Measurements from ENCODE around the gene SFXN4. TPM values are rescaled to one million over a fixed set of nuclear protein-coding genes. Genes with fewer than 3 reads are reported as not detected.

SFXN4 gene
- total and polyA plus RNA-seq, 9 of the 15 experiments (the other 6 are each of a cell fraction or from before 2014, with no cell fraction given), result 40.1 to 97.8 (median 54.5) TPM

- TF ChIP-seq GTF3C2 (IDR thresholded peaks at IDR 0.05; ENCODE audit: borderline replicate concordance, extremely low read depth, insufficient read length) (no peak), RAD51 (IDR thresholded peaks at IDR 0.05; ENCODE audit: borderline replicate concordance, low read depth) (peak; percentile 34; the same call in 1 of the 2 replicates), SMAD1 (IDR thresholded peaks at IDR 0.05; ENCODE audit: low read depth, low read length, partially characterized antibody) (no peak), ZNF24 (IDR thresholded peaks at IDR 0.05) (no peak), USF2 (CRISPR knock-in tag; IDR thresholded peaks at IDR 0.05) (peak; percentile 24; the same call in 1 of the 2 replicates), CTCFL (IDR thresholded peaks at IDR 0.05; ENCODE audit: borderline replicate concordance, insufficient read depth, low read depth, low read length, poor library complexity, severe bottlenecking) (peak; percentile 18), HDAC6 (IDR thresholded peaks at IDR 0.05; ENCODE audit: low read depth, low read length) (no peak), ZC3H8 (IDR thresholded peaks at IDR 0.05) (no peak), ZBTB7A (IDR thresholded peaks at IDR 0.05; ENCODE audit: borderline replicate concordance, control insufficient read depth, low read depth, low read length) (peak; percentile 70; the same call in 1 of the 2 replicates), HSF4 (CRISPR knock-in tag; IDR thresholded peaks at IDR 0.05; ENCODE audit: borderline replicate concordance) (no peak), PRDM10 (IDR thresholded peaks at IDR 0.05; ENCODE audit: partially characterized antibody) (no peak), PTTG1 (tag; IDR thresholded peaks at IDR 0.05; ENCODE audit: low read depth) (no peak), FOXO4 (CRISPR knock-in tag; IDR thresholded peaks at IDR 0.05) (no peak), SNRNP70 (optimal IDR thresholded peaks at IDR 0.05; ENCODE audit: low read depth, low read length) (no peak), ZNF444 (CRISPR knock-in tag; IDR thresholded peaks at IDR 0.05) (no peak)
Measured at GRCh38 chr10:119178372-119179119, 13.0 kb upstream of the SFXN4 start, which contains the start of gene PRDX3 (continued).
